ENCODE data around the gene LGALS4. TPM values are rescaled to one million over a fixed set of nuclear protein-coding genes. Genes with fewer than 3 reads are reported as not detected.

Gene LGALS4
- total RNA-seq, 2 donors from 2014 or later = 1.2 to 1.7 TPM

DNA sequence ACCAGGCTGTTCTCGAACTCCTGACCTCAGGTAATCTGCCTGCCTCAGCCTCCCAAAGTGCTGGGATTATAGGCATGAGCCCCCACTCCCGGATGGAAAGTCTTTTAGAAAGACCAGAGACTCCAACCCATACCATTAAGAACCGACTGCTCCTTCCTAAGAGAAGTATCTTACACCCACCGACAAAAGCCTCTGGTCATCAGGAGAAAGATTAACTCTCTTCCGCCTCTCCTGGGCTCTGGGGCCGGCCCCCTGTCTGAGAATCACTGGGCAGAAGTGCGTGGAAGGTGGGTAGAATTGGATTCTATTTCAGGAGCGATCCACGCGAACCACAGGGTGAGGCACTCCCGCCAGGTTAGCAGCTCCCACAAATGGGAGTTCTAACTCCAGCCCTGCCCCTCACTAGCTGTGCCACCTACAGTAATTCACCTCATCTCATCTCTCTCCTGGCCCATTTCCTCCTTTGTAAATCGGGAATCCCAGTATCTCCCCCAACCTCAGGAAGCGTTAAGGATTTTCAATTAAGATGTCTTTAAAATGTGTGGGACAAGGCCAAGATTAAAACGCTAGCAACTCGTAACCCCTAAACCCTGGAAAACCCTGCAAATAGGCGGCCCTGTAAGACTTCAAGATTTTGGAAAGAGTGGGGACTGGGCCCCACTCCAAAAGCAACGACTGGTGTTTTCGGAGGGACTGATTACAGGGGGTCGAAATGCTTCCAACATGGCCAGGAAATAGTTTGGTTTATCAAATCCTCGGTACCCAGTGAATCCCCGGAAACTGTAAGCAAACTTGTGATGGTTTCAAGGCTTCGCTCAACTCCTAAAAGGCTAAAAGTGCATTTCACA lies 35.8 kb upstream of the LGALS4 start:
- Mint-ChIP-seq H3K9me3 (no peaks in the 10 kb centered on the region), H3K27me3 (no peaks in the 10 kb centered on the region), H3K27ac (peak overlapping the region; percentile 99), H3K4me3 (peak overlapping the region; percentile 99), H3K4me1 (peaks cover 31% of the 10 kb centered on the region), H3K36me3 (ENCODE audit: low read depth) (peaks cover 81% of the 10 kb centered on the region)
- no peak for ATAC-seq (replicated peaks)

DNA sequence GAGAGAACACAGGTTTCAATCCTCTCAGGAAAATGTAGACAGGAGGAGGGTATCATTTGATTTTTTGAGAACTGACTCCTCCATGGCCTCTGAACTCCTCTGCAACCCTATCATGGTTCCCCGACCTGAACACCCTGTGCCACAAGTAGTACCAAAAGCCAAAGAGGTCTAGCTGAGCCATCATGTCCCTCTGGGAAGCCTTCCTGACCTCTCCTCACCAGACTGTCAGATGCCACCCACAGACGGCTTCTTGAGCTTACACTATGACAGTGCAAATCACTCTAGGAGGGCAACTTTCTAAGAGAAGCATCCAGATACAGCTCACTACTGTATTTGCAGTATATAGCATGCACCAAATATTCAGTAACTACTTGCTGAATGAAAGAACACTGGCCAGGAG lies 33.4 kb upstream of the LGALS4 start:
- Mint-ChIP-seq H3K27me3 (no peaks in the 10 kb centered on the region), H3K27ac (peak overlapping the region; percentile 58), H3K4me3 (peak overlapping the region; percentile 99), H3K9me3 (no peaks in the 10 kb centered on the region), H3K4me1 (peaks cover 46% of the 10 kb centered on the region), H3K36me3 (ENCODE audit: low read depth) (peaks cover 97% of the 10 kb centered on the region)
- ATAC-seq (replicated peaks) = no peak

DNA sequence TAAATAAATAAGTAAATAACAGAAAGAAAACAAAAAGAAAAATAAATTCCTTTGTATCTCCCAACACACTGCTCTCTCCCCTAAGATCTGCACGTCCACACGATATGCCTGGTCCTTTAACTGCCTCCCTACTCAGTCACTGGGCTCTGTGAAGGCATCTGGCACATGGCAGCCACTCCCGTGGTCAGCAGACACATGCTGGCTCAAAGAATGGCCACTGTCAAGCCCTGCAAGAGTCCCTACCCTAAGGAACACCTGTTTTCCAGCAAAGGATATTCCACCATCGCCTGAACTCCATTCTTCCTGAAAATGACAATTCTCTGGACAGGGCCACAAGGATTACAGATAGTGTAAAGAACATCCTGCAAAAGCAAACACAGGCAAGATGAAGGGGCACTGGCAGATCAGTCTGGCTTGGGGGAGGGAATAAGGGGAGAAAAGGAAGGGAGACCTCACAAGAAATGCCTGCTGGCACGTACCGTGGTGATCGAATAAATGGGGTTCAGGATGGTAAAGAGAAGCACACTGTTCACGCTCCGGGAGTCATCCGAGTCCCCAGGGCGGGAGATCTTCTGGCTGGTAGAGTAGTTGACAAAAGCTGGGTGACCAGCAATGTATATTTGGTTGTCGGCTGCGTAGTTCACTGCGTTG lies 32.8 kb upstream of the LGALS4 start:
- ATAC-seq (replicated peaks) = no peak
- H3K27me3 Mint-ChIP-seq = no peaks in the 10 kb centered on the region
- no peaks in the 10 kb centered on the region for H3K9me3 Mint-ChIP-seq
- H3K4me3 Mint-ChIP-seq = peak overlapping the region; percentile 99
- H3K4me1 Mint-ChIP-seq = peaks cover 51% of the 10 kb centered on the region
- peaks cover 100% of the 10 kb centered on the region for H3K36me3 Mint-ChIP-seq (ENCODE audit: low read depth)
- H3K27ac Mint-ChIP-seq = peak overlapping the region; percentile 58

DNA sequence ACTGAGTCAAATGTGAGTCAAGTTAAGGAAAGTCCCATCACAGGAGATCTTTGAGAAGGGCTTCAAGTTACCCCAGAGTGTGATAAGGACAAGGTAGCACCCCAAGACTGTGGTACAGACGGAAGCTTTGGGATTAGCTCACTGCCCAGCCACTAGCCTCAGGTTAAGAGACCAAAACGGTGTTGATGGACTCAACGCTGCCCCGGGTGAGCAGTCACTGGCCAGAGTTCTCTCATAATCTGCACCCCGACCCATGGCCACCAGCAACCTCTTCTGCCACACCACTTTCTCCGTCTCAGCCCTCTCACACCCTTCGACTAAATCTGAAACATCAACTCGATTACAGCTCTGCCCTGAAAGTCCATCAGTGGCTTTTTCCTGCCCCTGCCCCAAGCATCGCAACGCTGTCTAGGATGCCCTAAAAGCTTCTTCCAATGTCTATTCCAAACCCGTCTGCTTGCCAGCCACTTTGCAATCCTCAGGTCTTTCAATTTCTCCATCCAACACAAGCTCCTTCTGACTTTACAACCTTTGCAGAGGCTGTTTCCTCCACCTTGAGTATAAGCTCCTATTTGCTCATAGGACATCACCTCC lies 31.4 kb upstream of the LGALS4 start:
- peak; percentile 30 for ATAC-seq (replicated peaks)
- Mint-ChIP-seq H3K4me3 (peak overlapping the region; percentile 99), H3K27ac (peak overlapping the region; percentile 89), H3K4me1 (peaks cover 59% of the 10 kb centered on the region), H3K27me3 (no peaks in the 10 kb centered on the region), H3K9me3 (no peaks in the 10 kb centered on the region), H3K36me3 (ENCODE audit: low read depth) (peaks cover 100% of the 10 kb centered on the region)

DNA sequence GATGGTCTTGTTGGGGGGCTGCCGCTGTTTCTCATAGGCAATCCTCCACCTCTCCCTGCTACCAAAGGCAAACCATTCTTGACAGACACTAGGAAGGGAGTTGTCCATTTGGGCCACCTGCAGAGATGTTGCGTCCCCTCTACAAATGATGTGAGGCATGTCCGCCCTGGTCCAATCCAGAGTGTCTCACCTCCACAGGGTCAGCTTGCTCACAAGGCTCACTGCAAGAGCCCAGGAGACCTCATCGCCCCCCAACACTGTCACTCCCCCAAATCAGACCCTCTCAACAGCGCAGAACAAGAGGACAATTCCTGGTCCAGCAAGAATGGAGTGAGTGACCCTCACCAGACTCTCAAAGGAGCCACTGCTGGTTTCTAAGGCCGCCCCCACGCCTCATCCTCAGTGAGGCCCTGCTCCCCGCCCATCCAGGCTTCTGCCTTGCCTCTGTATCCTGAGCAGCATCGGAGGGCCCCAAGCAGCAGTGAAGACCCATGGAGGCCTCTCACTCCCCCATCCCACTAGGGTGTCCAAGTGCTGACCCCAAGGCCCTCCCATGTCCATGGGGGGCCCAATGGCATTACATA lies 30.5 kb upstream of the LGALS4 start:
- Mint-ChIP-seq H3K9me3 (no peaks in the 10 kb centered on the region), H3K27ac (peak overlapping the region; percentile 89), H3K4me1 (peaks cover 67% of the 10 kb centered on the region), H3K4me3 (peak overlapping the region; percentile 99), H3K27me3 (no peaks in the 10 kb centered on the region), H3K36me3 (ENCODE audit: low read depth) (peaks cover 100% of the 10 kb centered on the region)
- ATAC-seq (replicated peaks) = no peak

DNA sequence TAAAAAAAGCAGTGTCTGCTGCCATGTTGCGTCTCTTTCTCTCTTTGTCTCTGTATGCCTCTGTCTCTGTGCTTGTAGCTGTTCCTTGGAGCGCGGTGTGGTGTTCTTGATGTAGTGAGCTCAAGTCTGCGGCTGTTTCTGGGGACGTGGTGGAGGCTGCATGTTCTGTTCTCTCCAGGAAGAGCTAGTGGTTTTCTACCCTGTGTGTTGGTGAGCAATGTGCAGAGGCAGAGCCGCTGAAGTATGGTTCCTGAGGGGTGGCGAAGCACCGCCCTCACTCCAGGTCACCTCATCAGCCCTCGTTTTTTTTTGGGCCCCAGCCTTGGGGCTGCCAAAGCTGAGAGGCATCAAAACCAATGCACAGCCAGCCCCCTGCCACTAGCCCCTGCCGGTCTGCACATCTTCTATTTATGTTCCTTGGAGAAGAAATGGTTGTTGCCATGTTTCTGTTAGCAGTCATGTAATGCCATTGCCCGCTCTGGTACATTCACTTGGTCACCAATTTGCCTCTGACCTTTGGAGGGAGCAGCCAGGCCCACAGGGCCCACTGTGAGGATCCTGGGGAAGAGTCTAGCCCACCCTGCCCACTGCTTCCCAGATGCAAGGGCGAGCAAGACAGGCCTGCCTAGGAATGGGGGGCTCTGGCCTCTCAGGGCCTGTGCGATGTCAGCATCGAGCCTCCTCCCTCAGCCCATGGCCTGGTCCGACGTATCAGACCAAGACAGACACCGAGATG lies 29.9 kb upstream of the LGALS4 start:
- H3K4me3 Mint-ChIP-seq = peak overlapping the region; percentile 99

DNA sequence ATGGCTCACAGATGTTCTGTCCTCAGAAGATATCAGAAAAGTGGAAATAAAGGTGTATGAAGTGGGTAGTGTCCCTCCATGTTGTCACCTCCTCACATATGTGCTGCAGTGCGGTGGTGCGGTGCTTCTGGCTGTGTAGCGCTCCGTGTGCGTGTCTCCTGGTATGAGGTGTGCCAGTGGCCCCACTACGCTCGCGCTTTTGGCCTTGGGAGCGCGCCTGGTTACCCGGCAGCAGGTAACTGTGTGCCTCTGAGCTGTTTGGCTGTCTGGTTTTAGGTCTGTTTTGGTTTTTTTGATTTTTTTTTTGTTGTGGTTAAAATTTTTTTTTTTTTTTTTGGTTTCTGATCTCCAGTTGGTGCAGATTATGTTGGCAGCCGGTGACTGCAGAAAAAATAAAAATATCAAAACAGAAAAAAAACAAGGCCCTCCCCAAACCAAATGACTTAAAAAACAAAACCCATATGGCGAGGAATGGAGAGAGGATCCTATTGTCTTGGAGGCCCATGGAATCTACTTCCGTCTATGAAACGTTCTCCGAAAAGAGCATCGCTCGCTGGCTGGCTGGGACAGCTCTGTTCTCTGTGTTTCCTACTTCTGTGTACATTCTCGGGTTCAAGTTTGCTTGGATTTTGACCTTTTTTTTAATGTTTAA lies 29.2 kb upstream of the LGALS4 start:
- Mint-ChIP-seq H3K4me3 (peak overlapping the region; percentile 99), H3K4me1 (peaks cover 64% of the 10 kb centered on the region), H3K27ac (peak overlapping the region; percentile 89), H3K36me3 (ENCODE audit: low read depth) (peaks cover 100% of the 10 kb centered on the region), H3K9me3 (no peaks in the 10 kb centered on the region), H3K27me3 (no peaks in the 10 kb centered on the region)
- peak; percentile 10 for ATAC-seq (replicated peaks)

More for the DNA sequence above, 29.9 kb upstream of the LGALS4 start:
- peaks cover 64% of the 10 kb centered on the region for H3K4me1 Mint-ChIP-seq
- peak overlapping the region; percentile 89 for H3K27ac Mint-ChIP-seq
- no peaks in the 10 kb centered on the region for H3K27me3 Mint-ChIP-seq
- ATAC-seq (replicated peaks) = peak; percentile 81
- no peaks in the 10 kb centered on the region for H3K9me3 Mint-ChIP-seq
- H3K36me3 Mint-ChIP-seq (ENCODE audit: low read depth) = peaks cover 100% of the 10 kb centered on the region

DNA sequence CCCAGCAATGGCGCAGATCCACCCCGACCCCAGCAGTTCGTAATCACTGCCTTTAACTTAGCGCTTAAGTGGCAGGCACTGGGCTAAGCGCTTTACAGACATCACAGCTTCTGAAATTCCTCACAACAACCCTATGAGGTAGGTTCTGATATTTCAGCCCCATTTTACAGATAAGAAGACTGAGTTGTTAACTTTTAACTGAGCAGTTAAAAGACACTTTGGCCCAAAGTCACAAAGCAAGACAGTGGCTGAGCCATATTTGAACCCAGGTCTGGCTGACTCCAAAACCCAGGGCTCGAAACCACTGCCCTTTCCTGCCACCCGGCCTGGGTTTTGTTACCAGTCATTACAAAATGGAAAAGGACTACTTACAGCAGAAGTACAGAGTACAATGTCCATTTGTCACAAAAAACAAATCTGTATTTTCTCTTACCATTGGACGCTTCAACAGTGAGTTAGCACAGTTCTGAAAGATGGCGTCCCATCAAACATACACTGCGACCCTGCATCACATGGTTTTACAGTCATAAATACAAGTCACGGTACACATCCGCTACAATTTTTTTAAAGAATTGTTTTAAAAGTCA lies 28.5 kb upstream of the LGALS4 start:
- peaks cover 100% of the 10 kb centered on the region for H3K36me3 Mint-ChIP-seq (ENCODE audit: low read depth)
- ATAC-seq (replicated peaks) = no peak
- peaks cover 63% of the 10 kb centered on the region for H3K4me1 Mint-ChIP-seq
- H3K4me3 Mint-ChIP-seq = peak overlapping the region; percentile 99
- H3K27me3 Mint-ChIP-seq = no peaks in the 10 kb centered on the region
- no peaks in the 10 kb centered on the region for H3K9me3 Mint-ChIP-seq
- peak overlapping the region; percentile 89 for H3K27ac Mint-ChIP-seq

DNA sequence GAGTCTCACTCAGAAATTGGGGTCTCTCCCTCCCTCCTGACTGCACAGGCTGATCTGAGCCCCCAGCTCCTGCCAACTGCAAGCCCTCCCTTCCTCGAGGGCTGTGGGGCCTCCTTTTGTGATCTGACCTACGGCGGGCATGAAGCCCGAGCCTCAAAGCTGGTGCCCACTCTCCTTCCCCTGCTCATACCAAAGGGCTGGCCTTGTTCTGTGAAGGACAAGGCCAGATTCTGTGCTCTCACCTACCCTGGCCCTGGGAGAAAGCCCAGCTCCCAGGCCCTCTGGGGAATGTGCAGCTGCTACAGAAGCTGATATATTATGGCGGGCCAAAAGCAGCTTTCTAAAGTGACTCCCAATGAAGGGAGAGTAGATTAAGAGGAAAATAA lies 27.8 kb upstream of the LGALS4 start:
- Mint-ChIP-seq H3K4me1 (peaks cover 56% of the 10 kb centered on the region), H3K9me3 (no peaks in the 10 kb centered on the region), H3K36me3 (ENCODE audit: low read depth) (peaks cover 100% of the 10 kb centered on the region), H3K27ac (peak overlapping the region; percentile 89), H3K4me3 (peak overlapping the region; percentile 99), H3K27me3 (no peaks in the 10 kb centered on the region)
- ATAC-seq (replicated peaks) = no peak

DNA sequence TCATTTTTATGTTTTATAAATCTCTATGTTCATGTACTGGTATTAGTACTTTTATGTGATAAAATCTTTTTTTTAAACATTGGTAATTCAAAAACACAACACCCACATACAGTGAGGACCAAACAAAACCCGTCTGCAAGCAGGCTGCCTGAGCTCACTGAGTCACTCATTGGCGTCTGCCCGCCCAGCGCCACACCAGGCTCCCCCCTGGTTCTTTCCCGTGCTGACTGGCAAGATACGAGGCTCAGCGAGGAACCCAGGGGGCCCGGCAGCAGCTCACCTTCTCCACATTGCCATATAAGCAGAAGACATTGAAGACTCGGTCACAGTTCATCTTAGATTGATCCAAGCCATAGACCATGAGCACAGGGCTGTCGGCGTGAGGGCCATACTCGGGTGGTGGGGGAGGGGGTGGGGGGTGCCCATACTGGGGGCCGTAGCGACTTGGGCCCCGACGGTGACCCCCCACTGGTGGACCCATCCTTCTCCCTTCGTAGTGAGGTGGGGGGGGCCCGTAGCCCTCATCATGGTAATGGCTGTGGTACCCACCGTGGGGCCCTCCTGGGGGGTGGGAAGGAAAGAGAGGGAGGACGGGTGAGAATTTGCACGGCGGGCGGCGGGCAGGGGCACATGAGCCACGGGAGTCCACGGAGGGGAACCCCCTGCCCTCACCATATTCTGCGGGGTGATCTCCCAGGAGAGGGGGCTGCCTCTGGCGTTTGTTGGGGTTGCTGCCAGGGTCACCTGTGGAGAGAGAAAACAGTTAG lies 27.3 kb upstream of the LGALS4 start:
- H3K4me3 Mint-ChIP-seq = peak overlapping the region; percentile 99
- peak overlapping the region; percentile 89 for H3K27ac Mint-ChIP-seq
- ATAC-seq (replicated peaks) = no peak
- peaks cover 98% of the 10 kb centered on the region for H3K36me3 Mint-ChIP-seq (ENCODE audit: low read depth)
- H3K4me1 Mint-ChIP-seq = peaks cover 51% of the 10 kb centered on the region
- H3K27me3 Mint-ChIP-seq = no peaks in the 10 kb centered on the region
- H3K9me3 Mint-ChIP-seq = no peaks in the 10 kb centered on the region

DNA sequence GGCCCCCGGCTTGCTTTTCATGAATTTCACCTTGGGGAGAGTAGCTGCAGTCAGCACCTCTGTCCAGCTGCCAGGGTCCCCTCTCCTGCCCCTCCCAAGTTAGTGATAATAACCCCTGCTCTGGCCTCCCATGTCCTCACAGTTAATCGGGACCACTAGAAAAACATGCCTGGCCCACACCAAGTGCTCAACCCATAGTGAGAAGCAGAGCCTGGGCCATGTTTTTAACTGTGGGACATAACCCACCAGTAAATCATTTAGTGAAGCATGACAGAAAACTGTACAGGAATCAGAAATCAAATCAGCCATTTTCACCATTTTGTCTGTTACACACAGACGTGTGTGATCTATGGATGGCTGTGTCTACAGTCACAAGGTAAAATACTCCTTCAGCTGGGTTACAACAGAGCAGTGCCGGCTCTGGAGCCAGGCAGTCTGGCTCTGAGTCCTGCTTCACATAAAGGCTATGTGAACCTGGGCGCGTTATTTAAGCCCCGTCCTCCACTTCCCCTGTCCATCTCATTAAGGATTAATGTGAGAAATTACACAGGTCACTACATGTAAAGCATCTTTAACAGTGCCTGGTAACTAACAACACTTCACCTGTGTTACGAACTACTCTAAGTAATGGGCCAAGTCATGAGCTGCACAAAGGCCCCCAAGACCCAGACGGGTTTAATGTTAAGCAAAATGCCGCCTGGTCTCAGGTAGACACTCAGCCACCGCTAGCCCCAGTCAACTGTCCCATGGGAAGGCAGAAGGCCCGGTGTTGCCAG lies 26.4 kb upstream of the LGALS4 start:
- no peak for ATAC-seq (replicated peaks)
- H3K4me1 Mint-ChIP-seq = peaks cover 46% of the 10 kb centered on the region
- no peaks in the 10 kb centered on the region for H3K27me3 Mint-ChIP-seq
- no peaks in the 10 kb centered on the region for H3K9me3 Mint-ChIP-seq
- H3K4me3 Mint-ChIP-seq = peak overlapping the region; percentile 73
- peaks cover 90% of the 10 kb centered on the region for H3K36me3 Mint-ChIP-seq (ENCODE audit: low read depth)
- H3K27ac Mint-ChIP-seq = peak overlapping the region; percentile 89

DNA sequence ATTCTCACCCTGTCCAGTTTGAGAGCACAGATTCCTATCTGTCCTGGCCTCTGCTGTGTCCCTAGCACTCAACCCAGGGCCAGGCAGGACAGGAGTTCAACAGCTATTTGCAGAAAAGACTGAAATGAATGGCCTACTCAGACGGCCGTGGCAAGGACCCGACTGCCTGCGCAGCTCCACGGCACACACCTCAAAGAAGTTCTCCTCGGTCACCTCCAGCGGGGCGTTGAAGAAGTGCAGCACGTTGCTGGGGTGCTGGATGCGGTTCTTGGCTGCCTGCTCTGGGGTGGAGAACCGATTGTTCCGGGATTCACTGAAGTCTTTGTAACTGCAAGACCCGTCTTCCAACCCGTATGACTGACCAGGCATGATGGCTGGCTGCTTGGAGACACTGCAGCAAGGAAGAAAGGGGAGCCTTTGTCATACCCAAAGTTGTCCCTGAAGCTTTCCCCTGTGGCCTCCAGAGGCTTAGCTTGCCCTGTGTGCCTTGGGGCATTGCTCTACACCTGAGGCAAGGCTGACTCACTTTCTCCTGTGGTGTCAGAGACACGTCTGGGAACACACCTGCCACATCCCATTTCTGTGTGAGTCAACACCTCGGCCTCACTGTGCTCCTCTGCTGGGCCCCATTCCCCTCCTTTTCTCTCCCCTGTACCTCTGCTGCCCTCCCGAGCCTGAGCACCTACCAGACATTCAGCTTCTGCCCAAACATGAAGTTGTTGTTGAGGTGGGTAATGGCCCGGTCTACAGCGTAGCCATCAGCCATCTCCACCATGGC lies 25.7 kb upstream of the LGALS4 start:
- H3K36me3 Mint-ChIP-seq (ENCODE audit: low read depth) = peaks cover 82% of the 10 kb centered on the region
- no peaks in the 10 kb centered on the region for H3K27me3 Mint-ChIP-seq
- H3K27ac Mint-ChIP-seq = peak overlapping the region; percentile 89
- no peaks in the 10 kb centered on the region for H3K9me3 Mint-ChIP-seq
- ATAC-seq (replicated peaks) = peak; percentile 87
- peaks cover 39% of the 10 kb centered on the region for H3K4me1 Mint-ChIP-seq
- peak overlapping the region; percentile 73 for H3K4me3 Mint-ChIP-seq

Data from activated T-helper 17 cell treated with anti-CD3 and anti-CD28 coated beads, Interleukin-2, amount 50 U/mL, for 72 hours (primary cell).